ENCODE data around the gene BRI3BP.

Gene BRI3BP

GRCh38 chr12:124967016-124967739, 26.3 kb upstream of the BRI3BP start:
- TF ChIP-seq EZH2phosphoT487 (IDR thresholded peaks at IDR 0.05; ENCODE audit: borderline replicate concordance): no peak
- no peak for TF ChIP-seq CTCF (conservative IDR thresholded peaks at IDR 0.05; ENCODE audit: low read length)
- Histone ChIP-seq H3K4me2 (ENCODE audit: low read depth, low read length, poor library complexity, severe bottlenecking) (no peak overlapping the region), H3K79me2 (ENCODE audit: insufficient read depth, low read length) (no peaks in the 10 kb centered on the region), H3K4me3 (ENCODE audit: low read length, poor library complexity, severe bottlenecking) (no peak overlapping the region), H3K27me3 (ENCODE audit: insufficient read depth, low read length, poor library complexity, severe bottlenecking) (no peaks in the 10 kb centered on the region), H3K9ac (ENCODE audit: low read depth, low read length, poor library complexity, severe bottlenecking) (no peak overlapping the region), H3K9me3 (ENCODE audit: insufficient read depth, low read depth, low read length) (no peaks in the 10 kb centered on the region), H3K9me2 (replicated peaks; ENCODE audit: low read depth, low read length) (no peaks in the 10 kb centered on the region), H3K4me1 (ENCODE audit: insufficient read depth, low read length, poor library complexity, severe bottlenecking) (no peaks in the 10 kb centered on the region), H4K20me1 (ENCODE audit: insufficient read depth, low read length, poor library complexity, severe bottlenecking) (no peaks in the 10 kb centered on the region), H3K36me3 (ENCODE audit: insufficient read depth, low read length) (peaks cover 50% of the 10 kb centered on the region; the same call in 1 of the 2 replicates), H2AFZ (ENCODE audit: low read length) (no peak overlapping the region), H3F3A (ENCODE audit: low read depth) (no peaks in the 10 kb centered on the region)

- H3K36me3 ChIP-seq (ENCODE audit: insufficient read depth, low read length): peaks cover 50% of the 10 kb centered on the region; the same call in 1 of the 2 replicates
- TF ChIP-seq CTCF (conservative IDR thresholded peaks at IDR 0.05; ENCODE audit: low read length) (no peak), EZH2phosphoT487 (IDR thresholded peaks at IDR 0.05; ENCODE audit: borderline replicate concordance) (no peak)
- no peaks in the 10 kb centered on the region for H3K79me2 ChIP-seq (ENCODE audit: insufficient read depth, low read length)
- H3K4me1 ChIP-seq (ENCODE audit: insufficient read depth, low read length, poor library complexity, severe bottlenecking): no peaks in the 10 kb centered on the region
- H3K9me3 ChIP-seq (ENCODE audit: insufficient read depth, low read depth, low read length): no peaks in the 10 kb centered on the region
- H3K9ac ChIP-seq (ENCODE audit: low read depth, low read length, poor library complexity, severe bottlenecking): no peak overlapping the region
- H3K4me3 ChIP-seq (ENCODE audit: low read length, poor library complexity, severe bottlenecking): no peak overlapping the region
- no peak overlapping the region for H3K4me2 ChIP-seq (ENCODE audit: low read depth, low read length, poor library complexity, severe bottlenecking)
- no peaks in the 10 kb centered on the region for H3F3A ChIP-seq (ENCODE audit: low read depth)
- no peaks in the 10 kb centered on the region for H3K27me3 ChIP-seq (ENCODE audit: insufficient read depth, low read length, poor library complexity, severe bottlenecking)
- no peaks in the 10 kb centered on the region for H3K9me2 ChIP-seq (replicated peaks; ENCODE audit: low read depth, low read length)
- H4K20me1 ChIP-seq (ENCODE audit: insufficient read depth, low read length, poor library complexity, severe bottlenecking): no peaks in the 10 kb centered on the region
- H2AFZ ChIP-seq (ENCODE audit: low read length): no peak overlapping the region
Measured at GRCh38 chr12:124968656-124969055, 24.8 kb upstream of the BRI3BP start.

GRCh38 chr12:124970647-124971402, 22.6 kb upstream of the BRI3BP start:
- Histone ChIP-seq H3K4me1 (ENCODE audit: insufficient read depth, low read length, poor library complexity, severe bottlenecking) (no peaks in the 10 kb centered on the region), H3K4me2 (ENCODE audit: low read depth, low read length, poor library complexity, severe bottlenecking) (no peak overlapping the region), H4K20me1 (ENCODE audit: insufficient read depth, low read length, poor library complexity, severe bottlenecking) (no peaks in the 10 kb centered on the region), H3K9me2 (replicated peaks; ENCODE audit: low read depth, low read length) (no peaks in the 10 kb centered on the region), H3K9ac (ENCODE audit: low read depth, low read length, poor library complexity, severe bottlenecking) (no peak overlapping the region), H3K79me2 (ENCODE audit: insufficient read depth, low read length) (no peaks in the 10 kb centered on the region), H2AFZ (ENCODE audit: low read length) (no peak overlapping the region), H3K27me3 (ENCODE audit: insufficient read depth, low read length, poor library complexity, severe bottlenecking) (no peaks in the 10 kb centered on the region), H3F3A (ENCODE audit: low read depth) (no peaks in the 10 kb centered on the region), H3K36me3 (ENCODE audit: insufficient read depth, low read length) (peaks cover 56% of the 10 kb centered on the region; the same call in 1 of the 2 replicates), H3K4me3 (ENCODE audit: low read length, poor library complexity, severe bottlenecking) (no peak overlapping the region), H3K9me3 (ENCODE audit: insufficient read depth, low read depth, low read length) (no peaks in the 10 kb centered on the region)
- no peak for TF ChIP-seq EZH2phosphoT487 (IDR thresholded peaks at IDR 0.05; ENCODE audit: borderline replicate concordance)
- TF ChIP-seq CTCF (conservative IDR thresholded peaks at IDR 0.05; ENCODE audit: low read length): no peak

Data from Loucy (cell line).